Measurements from ENCODE around the gene GGT5. TPM values are rescaled to one million over a fixed set of nuclear protein-coding genes. Genes with fewer than 3 reads are reported as not detected.
A peak's percentile ranks its signal among the peaks of the same experiment; 100 is the strongest.

The GGT5 gene
- total and polyA plus RNA-seq, 2 donors (not counting 1 experiment from before 2014, with no cell fraction given): under 0.01 to 9.1 TPM

GRCh38 chr22:24200619-24201212, 44.2 kb downstream of the GGT5 start:
- TF ChIP-seq EZH2 (IDR thresholded peaks at IDR 0.05; ENCODE audit: low read length, missing control alignments) (no peak), CTCF (conservative IDR thresholded peaks at IDR 0.05 in 1 of 2, IDR thresholded peaks at IDR 0.05 in 1 of 2; ENCODE audit: low read depth in 1 of 2, low read length in 2 of 2) (no peak)
- Histone ChIP-seq H3K36me3 (ENCODE audit: control insufficient read depth, insufficient read depth, low read length) (no peaks in the 10 kb centered on the region), H3K9ac (ENCODE audit: insufficient read depth, low read length) (no peak overlapping the region), H3K9me3 (ENCODE audit: control insufficient read depth, insufficient read depth, low read depth, low read length) (no peaks in the 10 kb centered on the region), H3K27me3 (ENCODE audit: control insufficient read depth, insufficient read depth, low read length) (no peaks in the 10 kb centered on the region), H3K4me1 (ENCODE audit: control insufficient read depth, extremely low read depth, insufficient read depth, low read length) (peaks cover 3% of the 10 kb centered on the region), H3K79me2 (ENCODE audit: control insufficient read depth, insufficient read depth, low read length) (no peaks in the 10 kb centered on the region), H4K20me1 (ENCODE audit: control insufficient read depth, extremely low read depth, insufficient read depth, low read length) (no peaks in the 10 kb centered on the region), H3K4me3 (replicated peaks in 1 of 4; ENCODE audit: control extremely low read depth in 1 of 4, insufficient read depth in 1 of 4, low read depth in 3 of 4, low read length in 4 of 4) (no peak overlapping the region), H3K27ac (ENCODE audit: insufficient read depth, low read length) (no peak overlapping the region), H3K4me2 (ENCODE audit: extremely low read depth, insufficient read depth, low read length) (no peak overlapping the region), H2AFZ (ENCODE audit: low read length) (no peak overlapping the region)
- DNase-seq (ENCODE audit: low read depth in 2 of 2): peak; percentile 19 to 94

GRCh38 chr22:24198682-24199052, 46.2 kb downstream of the GGT5 start:
- Histone ChIP-seq H3K4me1 (ENCODE audit: control insufficient read depth, extremely low read depth, insufficient read depth, low read length) (peaks cover 3% of the 10 kb centered on the region), H3K4me3 (replicated peaks in 1 of 4; ENCODE audit: control extremely low read depth in 1 of 4, insufficient read depth in 1 of 4, low read depth in 3 of 4, low read length in 4 of 4) (no peak overlapping the region), H3K4me2 (ENCODE audit: extremely low read depth, insufficient read depth, low read length) (no peak overlapping the region), H3K9me3 (ENCODE audit: control insufficient read depth, insufficient read depth, low read depth, low read length) (no peaks in the 10 kb centered on the region), H3K27me3 (ENCODE audit: control insufficient read depth, insufficient read depth, low read length) (no peaks in the 10 kb centered on the region), H3K36me3 (ENCODE audit: control insufficient read depth, insufficient read depth, low read length) (no peaks in the 10 kb centered on the region), H4K20me1 (ENCODE audit: control insufficient read depth, extremely low read depth, insufficient read depth, low read length) (no peaks in the 10 kb centered on the region), H2AFZ (ENCODE audit: low read length) (no peak overlapping the region), H3K27ac (ENCODE audit: insufficient read depth, low read length) (no peak overlapping the region), H3K79me2 (ENCODE audit: control insufficient read depth, insufficient read depth, low read length) (no peaks in the 10 kb centered on the region), H3K9ac (ENCODE audit: insufficient read depth, low read length) (no peak overlapping the region)
- DNase-seq (ENCODE audit: low read depth in 2 of 2): peak in 1 of 2 donors; percentile 15
- no peak for TF ChIP-seq EZH2 (IDR thresholded peaks at IDR 0.05; ENCODE audit: low read length, missing control alignments)
- no peak for TF ChIP-seq CTCF (conservative IDR thresholded peaks at IDR 0.05 in 1 of 2, IDR thresholded peaks at IDR 0.05 in 1 of 2; ENCODE audit: low read depth in 1 of 2, low read length in 2 of 2)

GRCh38 chr22:24191893-24192292, 53.0 kb downstream of the GGT5 start:
- Histone ChIP-seq H3K27ac (ENCODE audit: insufficient read depth, low read length) (no peak overlapping the region), H3K79me2 (ENCODE audit: control insufficient read depth, insufficient read depth, low read length) (no peaks in the 10 kb centered on the region), H3K4me1 (ENCODE audit: control insufficient read depth, extremely low read depth, insufficient read depth, low read length) (peaks cover 6% of the 10 kb centered on the region), H3K9me3 (ENCODE audit: control insufficient read depth, insufficient read depth, low read depth, low read length) (no peaks in the 10 kb centered on the region), H3K36me3 (ENCODE audit: control insufficient read depth, insufficient read depth, low read length) (peaks cover 2% of the 10 kb centered on the region), H2AFZ (ENCODE audit: low read length) (no peak overlapping the region), H3K4me3 (replicated peaks in 1 of 4; ENCODE audit: control extremely low read depth in 1 of 4, insufficient read depth in 1 of 4, low read depth in 3 of 4, low read length in 4 of 4) (no peak overlapping the region), H3K9ac (ENCODE audit: insufficient read depth, low read length) (no peak overlapping the region), H3K4me2 (ENCODE audit: extremely low read depth, insufficient read depth, low read length) (no peak overlapping the region), H4K20me1 (ENCODE audit: control insufficient read depth, extremely low read depth, insufficient read depth, low read length) (no peaks in the 10 kb centered on the region), H3K27me3 (ENCODE audit: control insufficient read depth, insufficient read depth, low read length) (no peaks in the 10 kb centered on the region)
- no peak for DNase-seq (ENCODE audit: low read depth in 2 of 2)
- TF ChIP-seq EZH2 (IDR thresholded peaks at IDR 0.05; ENCODE audit: low read length, missing control alignments) (no peak), CTCF (conservative IDR thresholded peaks at IDR 0.05 in 1 of 2, IDR thresholded peaks at IDR 0.05 in 1 of 2; ENCODE audit: low read depth in 1 of 2, low read length in 2 of 2) (no peak)

Data from fibroblast of lung (primary cell).